OCI-LY7 (cell line): ENCODE results near the gene PHF19. TPM values are rescaled to one million over a fixed set of nuclear protein-coding genes. Genes with fewer than 3 reads are reported as not detected.

ENCODE experiments used
- BruUV-seq: library from RNA; stranded (reverse); fragments of 400-500 nt; replicated peaks from 2 replicates; lab custom pipeline; 2021; lab: Mats Ljungman, UMichigan
- CTCF ChIA-PET: fragments of 300-600 bp; sonication (Branson Sonifier 250); formaldehyde crosslinking; loops from one replicate; lab custom pipeline; 2022; ENCODE audit warnings: antibody characterized with exemption; ENCODE audit not compliant: unreplicated experiment; lab: Charles Lee
- POLR2A ChIA-PET: fragments of 300-600 bp; sonication (Branson Sonifier 250); formaldehyde crosslinking; loops from one replicate; lab custom pipeline; 2022; ENCODE audit warnings: antibody characterized with exemption; lab: Charles Lee
- DNase-seq: peaks from one replicate; pipeline ENCODE4 v3.0.0-alpha.2; 2015; ENCODE audit warnings: low spot score
- H2AFZ ChIP-seq: fragments of 200-600 bp; sonication (generic), shearing (Covaris generic); 2 replicates; pipeline ENCODE4 v1.6.1; 2014; ENCODE audit warnings: mild to moderate bottlenecking, antibody characterized with exemption, low read length, moderate library complexity
- H3K27ac ChIP-seq: fragments of 200-600 bp; sonication (generic); 2 replicates; pipeline ENCODE4 v1.5.1; 2014; ENCODE audit warnings: mixed run types, low read depth, mild to moderate bottlenecking, moderate library complexity, low read length, inconsistent platforms; ENCODE audit not compliant: poor library complexity, severe bottlenecking
- H3K36me3 ChIP-seq: fragments of 200-600 bp; sonication (generic); 2 replicates; pipeline ENCODE4 v1.6.1; 2014; ENCODE audit warnings: mild to moderate bottlenecking, antibody characterized with exemption, low read length, moderate library complexity, mixed read lengths; ENCODE audit not compliant: insufficient read depth
- H3K4me1 ChIP-seq: fragments of 200-600 bp; sonication (generic); 2 replicates; pipeline ENCODE4 v1.5.1; 2014; ENCODE audit warnings: mild to moderate bottlenecking, low read length; ENCODE audit not compliant: insufficient read depth, poor library complexity, severe bottlenecking
- H3K4me2 ChIP-seq: fragments of 200-600 bp; sonication (generic); 2 replicates; pipeline ENCODE4 v1.6.1; 2014; ENCODE audit warnings: mild to moderate bottlenecking, low read length
- H3K4me3 ChIP-seq: fragments of 200-600 bp; sonication (generic); 2 replicates; pipeline ENCODE4 v1.5.1; 2014; ENCODE audit warnings: mild to moderate bottlenecking, low read depth, low read length; ENCODE audit not compliant: poor library complexity, severe bottlenecking
- H3K79me2 ChIP-seq: fragments of 200-600 bp; sonication (generic); 2 replicates; pipeline ENCODE4 v1.6.1; 2016; ENCODE audit warnings: low read depth, mild to moderate bottlenecking, low read length, moderate library complexity, mixed read lengths; ENCODE audit not compliant: insufficient read depth
- H3K9me2 ChIP-seq: fragments of 200-600 bp; sonication (generic); 2 replicates; pipeline ENCODE4 v1.6.1; 2016; ENCODE audit warnings: mild to moderate bottlenecking, low read length, mixed read lengths; ENCODE audit not compliant: insufficient read depth
- H3K9me3 ChIP-seq: fragments of 200-600 bp; sonication (generic); 2 replicates; pipeline ENCODE4 v1.6.1; 2014; ENCODE audit warnings: mild to moderate bottlenecking, mixed run types, low read length, mixed read lengths
- H4K20me1 ChIP-seq: fragments of 200-600 bp; sonication (generic); 2 replicates; pipeline ENCODE4 v1.6.1; 2014; ENCODE audit warnings: mild to moderate bottlenecking, antibody characterized with exemption, low read length, moderate library complexity, mixed read lengths; ENCODE audit not compliant: insufficient read depth
- EZH2phosphoT487 ChIP-seq: fragments of 200-600 bp; sonication (generic); IDR thresholded peaks from 2 replicates; pipeline ENCODE4 v1.6.1; 2018; ENCODE audit warnings: low read depth, borderline replicate concordance, mild to moderate bottlenecking, mixed run types, antibody characterized with exemption, low read length, moderate library complexity, mixed read lengths
- intact Hi-C: fragments of 100-400 bp; cut with micrococcal nuclease; formaldehyde crosslinking; loops from one replicate; pipeline ENCODE4 v1.10.0; 2022; ENCODE audit not compliant: unreplicated experiment
- total RNA-seq, 2 experiments: library from RNA; depleted of rRNA in 1 of 2; stranded (reverse); fragments of >200 nt in 1 of 2; shearing (Covaris generic) in 1 of 2; gene quantifications; 2 replicates each; pipeline ENCODE4 v1.2.3, GENCODE V29; 2014 to 2022
- TF ChIP-seq, protein P1 (sequence below): fragments of 200-600 bp; sonication (generic); conservative IDR thresholded peaks from 2 replicates; pipeline ENCODE4 v1.5.1; 2014; ENCODE audit warnings: mild to moderate bottlenecking, antibody characterized with exemption, low read length, moderate library complexity, mixed read lengths

PHF19 gene
- total RNA-seq, 2 experiments from 2014 or later, result 102 to 214 TPM

DNA sequence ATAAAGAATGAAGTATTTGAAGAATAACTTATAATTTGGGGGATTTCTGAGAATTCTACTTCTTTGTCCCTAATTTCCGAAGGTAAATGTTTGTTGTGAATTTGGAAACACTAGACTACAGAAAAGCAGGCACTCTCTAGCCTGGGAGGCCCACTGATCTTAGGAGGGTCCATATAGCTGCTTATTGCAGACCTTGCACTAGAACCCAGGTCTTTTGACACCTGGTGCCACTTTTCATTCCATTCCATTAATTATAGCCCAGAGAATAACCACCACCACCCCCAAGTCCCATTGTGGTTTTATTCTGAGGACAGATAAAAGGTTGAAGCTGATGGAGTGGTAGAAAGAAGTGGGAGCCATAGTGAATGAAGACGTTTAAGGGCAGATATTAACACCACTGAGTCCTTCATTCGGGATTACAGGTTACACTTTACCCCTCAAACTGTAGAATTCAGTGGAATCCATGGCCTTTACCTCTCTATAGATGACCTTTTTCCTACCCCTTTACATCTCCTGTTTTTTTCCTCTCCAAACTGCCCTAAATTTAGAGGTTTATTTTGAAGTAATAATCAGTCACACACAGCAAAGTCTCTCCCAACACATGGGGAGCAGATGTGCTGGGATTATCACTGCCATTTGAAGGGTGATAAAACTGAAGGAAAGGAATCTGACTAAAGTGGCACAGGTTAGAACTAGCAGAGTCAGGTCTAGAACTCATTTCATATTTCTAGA lies 22.2 kb downstream of the PHF19 start:
- Histone ChIP-seq H3K27ac (no peak overlapping the region), H3K9me3 (no peaks in the 10 kb centered on the region), H3K9me2 (no peaks in the 10 kb centered on the region), H3K4me3 (no peak overlapping the region), H3K36me3 (peaks cover 87% of the 10 kb centered on the region), H3K4me2 (no peak overlapping the region), H3K4me1 (no peaks in the 10 kb centered on the region), H4K20me1 (no peaks in the 10 kb centered on the region), H3K79me2 (no peaks in the 10 kb centered on the region), H2AFZ (no peak overlapping the region)
- intact Hi-C loops, result no loop called here
- DNase-seq, result no peak
- ChIA-PET POLR2A (interaction anchor here (1.0 to 1.4 kb wide), 2 partner anchors 10 to 22 kb away, joined by 3 read pairs; no protein-coding TSS in a partner anchor), CTCF (interaction anchor here (1.0 kb wide), 1 partner anchor 13 kb away, joined by 4 read pairs; no protein-coding TSS in a partner anchor)
- TF ChIP-seq EZH2phosphoT487, result no peak
- TF ChIP-seq, protein P1, sequence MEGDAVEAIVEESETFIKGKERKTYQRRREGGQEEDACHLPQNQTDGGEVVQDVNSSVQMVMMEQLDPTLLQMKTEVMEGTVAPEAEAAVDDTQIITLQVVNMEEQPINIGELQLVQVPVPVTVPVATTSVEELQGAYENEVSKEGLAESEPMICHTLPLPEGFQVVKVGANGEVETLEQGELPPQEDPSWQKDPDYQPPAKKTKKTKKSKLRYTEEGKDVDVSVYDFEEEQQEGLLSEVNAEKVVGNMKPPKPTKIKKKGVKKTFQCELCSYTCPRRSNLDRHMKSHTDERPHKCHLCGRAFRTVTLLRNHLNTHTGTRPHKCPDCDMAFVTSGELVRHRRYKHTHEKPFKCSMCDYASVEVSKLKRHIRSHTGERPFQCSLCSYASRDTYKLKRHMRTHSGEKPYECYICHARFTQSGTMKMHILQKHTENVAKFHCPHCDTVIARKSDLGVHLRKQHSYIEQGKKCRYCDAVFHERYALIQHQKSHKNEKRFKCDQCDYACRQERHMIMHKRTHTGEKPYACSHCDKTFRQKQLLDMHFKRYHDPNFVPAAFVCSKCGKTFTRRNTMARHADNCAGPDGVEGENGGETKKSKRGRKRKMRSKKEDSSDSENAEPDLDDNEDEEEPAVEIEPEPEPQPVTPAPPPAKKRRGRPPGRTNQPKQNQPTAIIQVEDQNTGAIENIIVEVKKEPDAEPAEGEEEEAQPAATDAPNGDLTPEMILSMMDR, result no peak
- no TSS peak for BruUV-seq

DNA sequence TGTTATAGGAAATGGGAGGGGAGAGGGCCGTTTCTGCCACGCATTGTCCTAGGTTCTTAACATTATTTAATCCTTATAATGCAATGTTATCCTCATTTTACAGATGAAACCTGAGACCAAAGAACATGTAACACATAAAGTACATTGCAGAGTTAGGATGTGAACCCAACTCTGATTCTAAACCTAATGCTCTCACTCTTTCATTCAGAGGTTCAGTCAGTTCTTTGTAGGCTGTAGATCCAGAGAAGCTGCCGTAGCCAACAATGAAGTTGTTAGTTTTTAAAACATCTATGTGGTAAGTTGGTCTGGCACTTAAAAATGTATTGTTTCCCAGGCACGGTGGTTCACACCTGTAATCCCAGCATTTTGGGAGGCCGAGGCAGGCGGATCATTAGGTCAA lies 23.8 kb downstream of the PHF19 start:
- Histone ChIP-seq H3K4me1 (no peaks in the 10 kb centered on the region), H2AFZ (no peak overlapping the region), H3K9me2 (no peaks in the 10 kb centered on the region), H3K27ac (no peak overlapping the region), H3K4me3 (no peak overlapping the region), H3K4me2 (no peak overlapping the region), H4K20me1 (no peaks in the 10 kb centered on the region), H3K79me2 (no peaks in the 10 kb centered on the region), H3K9me3 (no peaks in the 10 kb centered on the region), H3K36me3 (peaks cover 72% of the 10 kb centered on the region)
- POLR2A ChIA-PET, result no interaction called here
- BruUV-seq, result no TSS peak
- CTCF ChIA-PET, result no interaction called here
- intact Hi-C loops, result no loop called here
- DNase-seq, result no peak
- TF ChIP-seq EZH2phosphoT487, result no peak
- TF ChIP-seq, protein P1, result no peak
